ENCODE data around the gene DNAJC28. TPM values are rescaled to one million over a fixed set of nuclear protein-coding genes. Genes with fewer than 3 reads are reported as not detected.
"Not testable (repeated sequence)": the region's sequence is repeated elsewhere in the genome, so short reads cannot be mapped to it uniquely, and the experiment has no call there.

The DNAJC28 gene
- total RNA-seq, 1 donor from 2014 or later: 2.6 TPM

DNA sequence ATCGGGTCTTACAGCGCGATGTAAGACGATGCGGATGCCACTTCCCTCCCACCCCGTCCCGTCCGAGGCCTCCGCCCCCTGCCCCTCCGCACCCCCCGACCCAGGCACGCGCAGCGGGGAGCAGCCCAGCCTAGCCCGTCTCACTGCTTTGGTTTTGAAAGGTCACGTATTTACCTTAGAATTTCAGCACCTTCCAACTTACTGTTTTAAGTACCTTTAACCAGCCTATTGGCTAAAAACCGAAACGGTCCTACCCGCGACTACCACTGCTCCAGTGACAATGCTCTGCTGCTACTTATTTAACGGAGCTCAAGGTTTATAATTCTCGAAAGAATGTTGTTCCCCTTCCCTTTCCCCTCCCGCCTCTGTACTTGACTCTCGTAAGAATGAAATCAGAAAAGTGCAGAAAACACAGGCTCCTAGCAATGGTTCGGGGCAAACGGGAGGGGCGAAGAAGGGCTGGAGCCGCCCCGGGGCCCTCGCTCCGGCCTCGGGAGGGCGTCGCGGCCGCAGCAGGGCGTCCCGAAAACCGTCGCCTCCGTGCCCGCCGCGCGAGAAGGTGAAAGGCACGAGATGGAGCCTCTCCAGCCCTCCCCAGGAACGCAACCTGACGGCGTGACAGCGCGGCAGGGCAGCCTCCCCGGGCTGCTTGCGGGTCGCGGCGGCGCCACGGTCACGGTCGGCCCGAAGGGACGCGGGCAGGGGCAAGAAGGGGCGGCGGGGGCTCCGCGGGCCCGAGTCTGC lies 12.4 kb downstream of the DNAJC28 start:
- DNase-seq (ENCODE audit: low spot score): no peak
- peak; percentile 52 for TF ChIP-seq CTCF (IDR thresholded peaks at IDR 0.05)
- Mint-ChIP-seq H3K4me3 (ENCODE audit: unreplicated experiment) (peak overlapping the region; percentile 87), H3K27me3 (ENCODE audit: low read depth) (no peaks in the 10 kb centered on the region), H3K9me3 (ENCODE audit: low read depth) (no peaks in the 10 kb centered on the region), H3K4me1 (ENCODE audit: low read depth) (peaks cover 24% of the 10 kb centered on the region), H3K27ac (ENCODE audit: unreplicated experiment) (peak overlapping the region; percentile 76), H3K36me3 (ENCODE audit: low read depth) (no peaks in the 10 kb centered on the region)

DNA sequence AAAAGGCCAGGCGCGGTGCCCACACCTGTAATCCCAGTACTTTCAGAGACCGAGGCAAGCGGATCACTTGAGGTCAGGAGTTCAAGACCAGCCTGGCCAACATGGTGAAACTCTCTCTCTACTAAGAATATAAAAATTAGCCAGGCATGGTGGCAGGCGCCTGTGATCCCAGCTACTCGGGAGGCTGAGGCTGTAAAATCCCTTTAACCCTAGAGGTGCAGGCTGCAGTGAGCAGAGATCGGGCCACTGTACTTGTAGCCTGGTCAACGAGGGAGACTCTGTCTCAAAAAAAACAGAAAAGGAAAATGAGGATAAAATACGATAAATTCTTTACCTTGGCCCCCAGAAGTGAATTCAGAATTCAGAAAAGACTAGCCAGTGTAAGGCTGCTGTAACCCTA lies 13.3 kb downstream of the DNAJC28 start:
- peak overlapping the region; percentile 76 for H3K27ac Mint-ChIP-seq (ENCODE audit: unreplicated experiment)
- no peaks in the 10 kb centered on the region for H3K27me3 Mint-ChIP-seq (ENCODE audit: low read depth)
- H3K4me3 Mint-ChIP-seq (ENCODE audit: unreplicated experiment): peak overlapping the region; percentile 87
- peaks cover 24% of the 10 kb centered on the region for H3K4me1 Mint-ChIP-seq (ENCODE audit: low read depth)
- DNase-seq (ENCODE audit: low spot score): no peak
- peaks cover 4% of the 10 kb centered on the region for H3K36me3 Mint-ChIP-seq (ENCODE audit: low read depth)
- peaks cover 5% of the 10 kb centered on the region for H3K9me3 Mint-ChIP-seq (ENCODE audit: low read depth)
- TF ChIP-seq CTCF (IDR thresholded peaks at IDR 0.05): no peak

DNA sequence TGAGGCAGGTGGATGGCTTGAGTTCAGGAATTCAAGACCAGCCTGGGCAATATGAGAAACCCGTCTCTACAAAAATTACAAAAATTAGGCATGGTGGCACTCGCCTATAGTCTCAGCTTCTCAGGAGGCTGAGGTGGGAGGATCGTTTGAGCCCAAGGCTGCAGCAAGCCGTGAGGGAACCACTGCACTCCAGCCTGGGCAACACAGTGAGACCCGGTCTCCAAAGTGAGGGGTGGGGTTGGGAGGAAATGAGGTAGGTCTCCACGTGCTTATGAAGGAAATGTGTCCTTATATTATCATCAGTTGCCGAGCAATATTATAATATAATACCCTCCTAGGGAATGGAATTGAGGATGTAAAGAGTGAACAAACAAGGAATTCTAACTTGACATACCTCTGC lies 14.4 kb downstream of the DNAJC28 start:
- Mint-ChIP-seq H3K4me3 (ENCODE audit: unreplicated experiment) (no peak overlapping the region), H3K27me3 (ENCODE audit: low read depth) (no peaks in the 10 kb centered on the region), H3K27ac (ENCODE audit: unreplicated experiment) (no peak overlapping the region), H3K4me1 (ENCODE audit: low read depth) (peaks cover 24% of the 10 kb centered on the region), H3K36me3 (ENCODE audit: low read depth) (peaks cover 4% of the 10 kb centered on the region), H3K9me3 (ENCODE audit: low read depth) (peaks cover 8% of the 10 kb centered on the region)
- DNase-seq (ENCODE audit: low spot score): no peak
- no peak for TF ChIP-seq CTCF (IDR thresholded peaks at IDR 0.05)

GRCh38 chr21:33473344-33473743 lies 18.2 kb downstream of the DNAJC28 start:
- H3K27ac Mint-ChIP-seq (ENCODE audit: unreplicated experiment): no peak overlapping the region
- no peaks in the 10 kb centered on the region for H3K27me3 Mint-ChIP-seq (ENCODE audit: low read depth)
- TF ChIP-seq CTCF (IDR thresholded peaks at IDR 0.05): no peak
- H3K4me3 Mint-ChIP-seq (ENCODE audit: unreplicated experiment): no peak overlapping the region
- peaks cover 8% of the 10 kb centered on the region for H3K9me3 Mint-ChIP-seq (ENCODE audit: low read depth)
- H3K4me1 Mint-ChIP-seq (ENCODE audit: low read depth): peaks cover 5% of the 10 kb centered on the region
- peaks cover 4% of the 10 kb centered on the region for H3K36me3 Mint-ChIP-seq (ENCODE audit: low read depth)
- no peak for DNase-seq (ENCODE audit: low spot score)

DNA sequence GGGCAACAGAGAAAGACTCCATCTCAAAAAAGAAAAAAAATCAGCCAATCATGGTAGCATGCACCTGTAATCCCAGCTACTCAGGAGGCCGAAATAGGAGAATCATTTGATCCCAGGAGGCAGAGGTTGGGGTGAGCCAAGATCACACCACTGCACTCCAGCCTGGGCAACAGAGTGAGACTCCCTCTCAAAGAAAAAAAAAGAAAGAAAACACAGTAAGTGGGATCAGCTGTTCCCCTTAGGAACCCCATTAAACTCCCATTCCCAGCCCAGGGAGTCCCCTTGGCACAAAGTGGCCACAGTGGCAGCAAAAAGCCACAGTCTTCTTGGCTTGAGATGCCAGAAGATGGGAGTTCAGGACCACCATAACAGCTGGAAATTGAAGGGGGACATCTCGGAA lies 20.8 kb downstream of the DNAJC28 start:
- peaks cover 8% of the 10 kb centered on the region for H3K9me3 Mint-ChIP-seq (ENCODE audit: low read depth)
- no peak for DNase-seq (ENCODE audit: low spot score)
- no peak overlapping the region for H3K4me3 Mint-ChIP-seq (ENCODE audit: unreplicated experiment)
- no peaks in the 10 kb centered on the region for H3K4me1 Mint-ChIP-seq (ENCODE audit: low read depth)
- no peak overlapping the region for H3K27ac Mint-ChIP-seq (ENCODE audit: unreplicated experiment)
- peaks cover 4% of the 10 kb centered on the region for H3K36me3 Mint-ChIP-seq (ENCODE audit: low read depth)
- H3K27me3 Mint-ChIP-seq (ENCODE audit: low read depth): no peaks in the 10 kb centered on the region
- no peak for TF ChIP-seq CTCF (IDR thresholded peaks at IDR 0.05)

GRCh38 chr21:33469183-33469582 lies 22.3 kb downstream of the DNAJC28 start:
- H3K27me3 Mint-ChIP-seq (ENCODE audit: low read depth); H3K4me3 Mint-ChIP-seq (ENCODE audit: unreplicated experiment); H3K9me3 Mint-ChIP-seq (ENCODE audit: low read depth); DNase-seq (ENCODE audit: low spot score); H3K36me3 Mint-ChIP-seq (ENCODE audit: low read depth); H3K4me1 Mint-ChIP-seq (ENCODE audit: low read depth); H3K27ac Mint-ChIP-seq (ENCODE audit: unreplicated experiment): not testable (repeated sequence)
